COLO668 (cell line): ENCODE results near the gene SIL1.

Experiments used
- DNase-seq: peaks from one replicate; lab custom pipeline; 2025; ENCODE audit not compliant: unreplicated experiment; lab: John Stamatoyannopoulos, UW

The SIL1 gene

GRCh38 chr5:139146809-139147482, 51.2 kb downstream of the SIL1 start:
- peak; percentile 2 for DNase-seq

DNA sequence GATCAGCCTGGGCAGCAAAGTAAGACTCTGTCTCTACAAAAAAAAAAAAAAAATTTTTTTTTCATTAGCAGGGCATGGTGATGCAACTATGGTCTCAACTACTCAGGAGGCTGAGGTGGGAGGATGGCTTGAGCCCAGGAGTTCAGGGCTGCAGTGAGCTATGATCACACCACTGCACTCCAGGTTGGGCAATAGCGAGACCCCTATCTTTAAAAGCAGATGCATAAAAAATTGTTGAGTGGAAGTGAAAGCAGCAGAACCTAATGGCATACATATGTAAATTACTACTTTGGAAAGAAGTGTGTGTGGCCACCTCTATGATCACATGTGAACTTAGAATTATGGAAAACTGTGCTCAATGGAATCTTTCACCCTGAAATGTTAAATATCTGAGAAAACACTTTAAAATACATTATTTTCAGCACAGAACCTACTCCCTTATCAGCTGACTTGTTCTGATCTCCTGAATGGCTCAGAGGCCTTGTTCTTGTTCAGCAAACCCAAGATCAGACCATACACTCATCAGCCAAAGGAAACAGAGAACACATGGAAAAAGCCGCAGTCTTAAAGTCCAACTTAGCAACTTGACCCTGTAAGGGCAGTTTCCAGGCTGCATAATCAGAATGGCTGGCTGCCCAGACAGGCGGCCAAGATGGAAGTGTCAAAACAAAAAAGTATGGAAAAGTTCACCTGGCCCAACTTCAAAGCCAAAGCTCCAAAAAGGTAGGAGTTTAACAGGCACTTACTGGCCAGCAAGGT, 56.5 kb downstream of the SIL1 start:
- DNase-seq, result no peak

GRCh38 chr5:139140591-139141071, 57.5 kb downstream of the SIL1 start:
- no peak for DNase-seq

GRCh38 chr5:139138809-139139208, 59.4 kb downstream of the SIL1 start:
- peak; percentile 60 for DNase-seq

GRCh38 chr5:139138109-139138508, 60.1 kb downstream of the SIL1 start:
- no peak for DNase-seq

- peak; percentile 2 for DNase-seq
These were observed 60.5 kb downstream of the SIL1 start for GRCh38 chr5:139137697-139138096.

- peak; percentile 10 for DNase-seq
These were observed 63.3 kb downstream of the SIL1 start for GRCh38 chr5:139134906-139135305.

GRCh38 chr5:139133282-139133681, 64.9 kb downstream of the SIL1 start:
- DNase-seq, result peak; percentile 74

GRCh38 chr5:139132515-139132914, 65.7 kb downstream of the SIL1 start:
- no peak for DNase-seq

DNA sequence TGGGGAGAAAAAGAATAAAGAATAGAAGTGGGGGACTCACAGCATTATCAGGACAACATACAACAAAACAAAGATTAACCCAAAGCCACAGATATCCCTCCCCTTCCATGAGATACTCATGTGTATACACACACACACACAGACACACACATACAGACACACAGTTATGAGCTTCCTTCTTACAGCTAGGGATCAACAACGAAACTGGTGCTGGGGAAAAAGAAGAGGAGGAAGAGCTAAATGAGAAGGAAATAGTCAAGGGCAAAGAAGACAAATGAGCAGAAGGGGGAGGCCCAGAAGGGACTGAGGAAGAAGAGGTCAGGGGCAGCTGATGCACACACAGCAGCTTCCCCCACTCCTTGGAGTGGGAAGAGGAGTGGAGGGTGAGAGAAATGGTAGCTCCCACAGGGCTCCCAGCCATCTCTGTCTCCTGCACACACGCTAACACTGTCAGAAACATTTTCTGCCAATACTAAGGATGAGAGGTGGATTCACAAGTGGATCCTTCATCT, 66.2 kb downstream of the SIL1 start:
- DNase-seq, result no peak

GRCh38 chr5:139131465-139131864, 66.7 kb downstream of the SIL1 start:
- no peak for DNase-seq

DNA sequence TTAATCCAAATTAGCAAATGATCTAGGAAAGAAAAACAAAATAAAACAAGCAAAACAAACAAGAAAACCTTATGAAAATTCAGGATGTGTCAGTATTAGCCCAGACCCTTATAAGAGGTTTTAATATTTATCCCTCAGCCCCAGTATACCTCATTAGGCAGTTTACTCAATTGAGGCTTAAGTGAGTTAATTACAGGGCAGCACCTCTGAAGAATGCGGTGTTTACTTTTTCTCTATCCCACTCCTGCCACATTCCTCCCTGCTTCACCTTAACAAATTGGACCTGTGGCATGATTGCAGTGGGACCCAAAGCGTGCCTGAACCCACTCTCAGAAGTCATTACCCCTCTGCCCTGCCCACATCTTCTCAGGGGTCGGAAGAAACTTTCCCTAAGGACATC, 67.1 kb downstream of the SIL1 start:
- DNase-seq, result no peak

DNA sequence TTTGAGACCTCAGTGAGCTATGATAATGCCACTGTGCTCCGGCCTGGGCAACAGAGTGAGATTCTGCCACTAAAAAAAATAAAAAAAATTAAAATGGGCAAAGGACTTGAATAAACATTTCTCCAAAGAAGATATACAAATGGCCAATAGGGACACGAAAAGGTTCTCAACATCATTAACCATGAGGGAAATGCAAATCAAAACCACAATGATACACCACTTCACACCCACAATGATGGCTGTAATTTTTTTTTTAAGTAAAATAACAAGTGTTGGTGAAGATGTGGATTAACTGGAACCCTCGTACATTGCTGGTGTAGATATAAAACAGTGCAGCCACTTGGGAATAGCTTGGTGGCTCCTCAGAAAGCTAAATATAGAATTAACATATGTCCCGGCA, 68.0 kb downstream of the SIL1 start:
- DNase-seq, result no peak

GRCh38 chr5:139126711-139127111, 71.5 kb downstream of the SIL1 start:
- no peak for DNase-seq

- no peak for DNase-seq
These were observed 72.2 kb downstream of the SIL1 start for GRCh38 chr5:139125991-139126390.

DNA sequence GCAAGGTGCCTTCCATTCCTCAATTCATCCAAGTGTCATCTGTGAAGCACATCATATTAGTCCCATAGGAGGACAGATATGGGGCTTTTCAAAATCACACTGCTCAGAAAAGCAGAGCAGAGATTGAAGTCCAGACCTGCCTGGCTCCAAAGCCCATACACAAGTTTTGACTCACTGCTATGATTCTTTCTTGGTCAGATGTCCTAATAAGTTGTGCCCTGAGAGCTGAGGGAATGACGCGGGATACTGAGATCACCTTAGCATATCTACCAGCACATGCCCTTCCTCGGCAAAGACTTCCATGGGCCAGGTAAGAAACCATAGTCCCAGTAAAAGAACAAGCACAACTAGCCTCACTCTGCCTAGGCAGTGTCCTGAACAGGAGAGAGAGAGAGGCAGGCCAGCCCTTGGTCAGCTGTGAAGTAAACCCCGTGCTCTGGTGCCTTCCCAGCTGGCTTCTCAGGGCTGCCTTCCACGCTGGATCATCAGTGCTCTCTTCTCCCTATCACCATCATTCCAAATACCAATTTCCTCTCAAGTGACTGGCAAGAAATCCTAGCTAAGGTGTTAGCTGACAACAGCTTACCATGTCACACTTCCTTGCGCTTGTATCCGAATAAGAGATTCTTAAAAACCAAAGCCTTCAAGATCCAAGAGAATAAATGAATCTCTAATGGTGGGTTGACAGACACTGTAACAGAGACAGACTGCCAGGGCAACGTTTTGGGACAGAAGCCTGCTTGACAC, 73.2 kb downstream of the SIL1 start:
- no peak for DNase-seq

GRCh38 chr5:139121120-139121519, 77.0 kb downstream of the SIL1 start:
- DNase-seq, result no peak

DNA sequence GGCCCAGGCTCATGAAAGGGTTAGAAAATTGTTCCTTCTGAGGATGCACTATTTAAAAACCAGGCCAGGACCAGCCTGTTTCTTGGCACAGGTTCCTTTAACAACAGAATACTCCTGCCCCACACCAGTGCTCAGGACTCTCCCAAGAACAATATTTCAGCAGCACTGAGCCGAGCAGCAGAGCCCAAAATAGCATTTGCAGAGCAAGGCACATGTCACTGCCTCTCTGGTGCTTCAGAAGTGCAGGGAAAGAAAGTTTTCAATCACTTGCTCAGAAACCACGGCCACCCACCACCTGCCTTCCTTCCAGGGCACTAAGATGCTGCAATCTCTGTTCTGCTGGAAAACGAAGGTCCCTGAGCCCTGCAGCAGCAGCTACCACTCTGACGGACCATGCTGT, 77.6 kb downstream of the SIL1 start:
- DNase-seq, result no peak

- no peak for DNase-seq
These were observed 79.4 kb downstream of the SIL1 start for GRCh38 chr5:139118804-139119203.

DNA sequence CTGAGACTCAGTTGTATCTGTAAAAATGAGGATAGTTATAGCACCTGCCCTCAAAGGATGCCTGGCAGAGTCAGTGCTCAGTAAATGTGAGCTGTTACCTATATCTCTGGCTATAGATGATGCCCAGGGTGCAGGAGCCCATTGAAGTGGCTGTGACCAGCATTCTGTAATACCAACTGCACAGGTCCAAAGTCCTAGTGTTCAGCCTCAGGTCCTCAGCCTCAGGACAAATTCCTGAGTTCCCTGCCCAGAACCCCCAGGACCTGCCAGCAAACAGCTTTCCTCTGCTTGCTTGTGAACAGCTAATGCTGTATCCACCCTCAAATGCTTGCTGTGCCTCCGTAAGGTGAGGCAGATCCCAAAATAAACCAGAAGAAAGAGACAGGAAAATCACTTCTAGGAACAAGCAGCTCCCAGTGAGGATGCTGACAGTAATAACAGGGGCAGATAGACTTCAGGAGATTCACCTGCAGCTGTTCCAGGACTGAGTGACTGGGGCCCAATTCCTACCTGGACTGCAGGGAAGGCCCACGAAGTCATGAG, 80.8 kb downstream of the SIL1 start:
- DNase-seq, result no peak

- no peak for DNase-seq
These were observed 82.0 kb downstream of the SIL1 start for GRCh38 chr5:139116100-139116655.
